ENCODE data around the gene RALGPS2.

RALGPS2 gene

DNA sequence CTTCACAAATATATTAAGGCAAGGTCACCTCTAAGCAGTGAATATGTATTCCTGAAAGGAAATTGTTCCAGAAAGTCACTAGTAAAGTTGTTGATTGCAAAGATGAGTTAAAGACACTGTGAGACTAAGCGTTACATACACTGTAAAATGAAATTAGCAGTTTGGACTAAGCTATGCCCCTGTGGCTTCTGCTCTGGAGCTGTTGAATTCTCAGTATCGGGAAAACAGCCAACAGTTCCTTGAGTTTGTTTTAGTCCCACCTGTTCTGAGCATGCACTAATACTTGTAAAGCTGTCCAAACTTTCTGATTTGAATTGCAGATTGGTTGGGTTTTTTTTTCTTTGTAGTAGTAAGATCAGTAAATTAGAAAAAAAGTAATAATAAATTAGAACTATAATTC, 124.9 kb downstream of the RALGPS2 start:
- no peak for DNase-seq (ENCODE audit: low read depth)
- TF ChIP-seq, protein P1, sequence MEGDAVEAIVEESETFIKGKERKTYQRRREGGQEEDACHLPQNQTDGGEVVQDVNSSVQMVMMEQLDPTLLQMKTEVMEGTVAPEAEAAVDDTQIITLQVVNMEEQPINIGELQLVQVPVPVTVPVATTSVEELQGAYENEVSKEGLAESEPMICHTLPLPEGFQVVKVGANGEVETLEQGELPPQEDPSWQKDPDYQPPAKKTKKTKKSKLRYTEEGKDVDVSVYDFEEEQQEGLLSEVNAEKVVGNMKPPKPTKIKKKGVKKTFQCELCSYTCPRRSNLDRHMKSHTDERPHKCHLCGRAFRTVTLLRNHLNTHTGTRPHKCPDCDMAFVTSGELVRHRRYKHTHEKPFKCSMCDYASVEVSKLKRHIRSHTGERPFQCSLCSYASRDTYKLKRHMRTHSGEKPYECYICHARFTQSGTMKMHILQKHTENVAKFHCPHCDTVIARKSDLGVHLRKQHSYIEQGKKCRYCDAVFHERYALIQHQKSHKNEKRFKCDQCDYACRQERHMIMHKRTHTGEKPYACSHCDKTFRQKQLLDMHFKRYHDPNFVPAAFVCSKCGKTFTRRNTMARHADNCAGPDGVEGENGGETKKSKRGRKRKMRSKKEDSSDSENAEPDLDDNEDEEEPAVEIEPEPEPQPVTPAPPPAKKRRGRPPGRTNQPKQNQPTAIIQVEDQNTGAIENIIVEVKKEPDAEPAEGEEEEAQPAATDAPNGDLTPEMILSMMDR (IDR thresholded peaks at IDR 0.05; ENCODE audit: insufficient read depth, low read depth, low read length, missing control alignments): no peak
- H3K4me3 ChIP-seq (ENCODE audit: low read depth, low read length): no peak overlapping the region

DNA sequence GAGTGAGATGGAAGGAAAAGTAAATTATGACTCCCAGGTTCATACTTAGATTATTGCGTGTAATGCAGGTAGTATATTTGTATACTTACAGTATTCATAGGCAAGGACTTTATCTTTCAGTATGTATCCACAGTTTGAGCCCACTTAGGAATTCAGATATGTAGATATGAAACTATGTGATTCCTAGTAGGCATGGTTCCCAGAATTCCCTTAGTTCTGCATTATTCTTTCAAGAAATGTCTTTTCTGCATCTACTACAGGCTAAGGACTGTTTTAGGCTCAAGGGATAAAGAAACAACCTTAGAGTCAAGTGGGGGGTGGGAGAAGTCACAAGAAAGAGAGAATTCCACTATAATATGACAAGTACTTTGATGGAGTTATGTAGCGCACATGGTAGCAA, 132.1 kb downstream of the RALGPS2 start:
- DNase-seq (ENCODE audit: low read depth): no peak
- TF ChIP-seq, protein P1 (IDR thresholded peaks at IDR 0.05; ENCODE audit: insufficient read depth, low read depth, low read length, missing control alignments): no peak
- no peak overlapping the region for H3K4me3 ChIP-seq (ENCODE audit: low read depth, low read length)

DNA sequence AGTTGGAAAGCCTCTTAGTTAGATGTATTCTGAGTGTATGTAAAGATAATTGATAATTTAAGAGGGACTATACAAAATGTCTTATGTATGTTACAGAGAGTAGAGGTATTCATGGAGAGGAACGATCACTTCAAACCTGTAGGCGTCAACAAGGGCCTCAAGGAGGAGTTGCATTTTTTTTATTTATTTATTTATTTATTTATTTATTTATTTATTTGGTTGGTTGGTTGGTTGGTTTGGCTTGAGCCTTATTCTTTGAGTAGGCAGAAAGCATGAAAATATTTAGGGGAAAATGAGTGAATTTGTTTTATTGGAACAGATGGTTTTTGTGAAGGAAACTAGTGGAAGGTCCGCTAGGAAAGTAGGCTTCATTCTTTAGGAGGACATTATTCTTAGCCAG, 137.4 kb downstream of the RALGPS2 start:
- TF ChIP-seq, protein P1 (IDR thresholded peaks at IDR 0.05; ENCODE audit: insufficient read depth, low read depth, low read length, missing control alignments): no peak
- DNase-seq (ENCODE audit: low read depth): no peak

DNA sequence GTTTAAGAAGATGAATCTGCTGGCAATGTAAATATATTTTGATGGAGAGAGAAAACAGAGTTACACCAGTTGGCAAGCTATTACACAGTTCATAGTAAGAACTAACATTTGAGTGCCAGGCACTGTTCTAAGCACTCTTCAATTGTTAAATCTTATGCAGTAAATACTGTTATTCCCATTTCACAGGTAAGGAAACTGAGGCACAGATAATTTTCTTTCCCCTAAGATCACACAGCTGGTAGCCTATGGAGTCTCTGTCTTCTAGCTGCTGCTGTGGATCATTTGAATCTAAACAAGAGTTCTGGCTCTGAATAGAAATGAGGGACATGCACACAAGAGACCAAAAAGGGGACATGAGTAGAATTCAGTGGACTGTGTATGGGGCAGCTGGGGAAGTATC, 137.8 kb downstream of the RALGPS2 start:
- no peak for DNase-seq (ENCODE audit: low read depth)
- TF ChIP-seq, protein P1 (IDR thresholded peaks at IDR 0.05; ENCODE audit: insufficient read depth, low read depth, low read length, missing control alignments): no peak
- H3K4me3 ChIP-seq (ENCODE audit: low read depth, low read length): no peak overlapping the region

More for the DNA sequence above, 137.4 kb downstream of the RALGPS2 start:
- no peak overlapping the region for H3K4me3 ChIP-seq (ENCODE audit: low read depth, low read length)

DNA sequence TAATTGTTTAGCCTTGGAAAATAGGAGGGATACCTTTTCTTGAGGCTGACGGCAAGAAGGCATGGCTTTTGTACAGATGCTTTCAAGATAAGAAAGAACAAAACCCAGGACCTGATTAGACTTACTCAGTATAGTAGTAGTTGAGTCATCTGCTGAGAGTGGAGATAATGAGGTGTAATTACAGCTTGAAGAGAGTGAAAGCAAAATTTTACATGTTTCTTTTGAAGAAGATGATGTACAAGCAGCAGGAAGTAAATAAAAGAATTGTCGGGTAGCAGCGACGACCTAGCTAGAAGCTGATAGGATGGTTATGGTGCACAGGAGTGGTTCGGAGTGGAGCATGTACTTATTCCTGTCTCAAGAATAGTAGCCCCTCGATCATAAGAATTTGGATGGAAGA, 139.3 kb downstream of the RALGPS2 start:
- no peak overlapping the region for H3K4me3 ChIP-seq (ENCODE audit: low read depth, low read length)
- TF ChIP-seq, protein P1 (IDR thresholded peaks at IDR 0.05; ENCODE audit: insufficient read depth, low read depth, low read length, missing control alignments): no peak
- DNase-seq (ENCODE audit: low read depth): no peak

DNA sequence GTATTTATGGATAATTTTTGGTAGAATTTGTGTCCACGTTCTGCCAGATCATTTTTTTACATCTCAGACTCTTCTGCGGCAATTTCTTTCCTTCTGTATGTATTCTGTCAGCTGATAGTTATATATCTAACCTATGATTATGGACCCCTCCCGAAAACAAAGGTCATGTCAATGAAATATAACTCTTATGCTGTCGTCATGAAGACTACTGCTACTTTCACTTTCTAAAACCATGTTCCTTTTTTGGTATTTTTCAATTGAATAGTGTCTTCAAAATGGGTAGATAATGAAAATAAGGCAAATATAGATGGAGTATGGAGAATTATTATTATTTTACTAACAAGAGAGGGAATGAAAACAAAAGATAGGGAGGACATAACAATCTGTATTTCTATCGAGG, 142.6 kb downstream of the RALGPS2 start:
- TF ChIP-seq, protein P1 (IDR thresholded peaks at IDR 0.05; ENCODE audit: insufficient read depth, low read depth, low read length, missing control alignments): no peak
- no peak overlapping the region for H3K4me3 ChIP-seq (ENCODE audit: low read depth, low read length)
- DNase-seq (ENCODE audit: low read depth): no peak

DNA sequence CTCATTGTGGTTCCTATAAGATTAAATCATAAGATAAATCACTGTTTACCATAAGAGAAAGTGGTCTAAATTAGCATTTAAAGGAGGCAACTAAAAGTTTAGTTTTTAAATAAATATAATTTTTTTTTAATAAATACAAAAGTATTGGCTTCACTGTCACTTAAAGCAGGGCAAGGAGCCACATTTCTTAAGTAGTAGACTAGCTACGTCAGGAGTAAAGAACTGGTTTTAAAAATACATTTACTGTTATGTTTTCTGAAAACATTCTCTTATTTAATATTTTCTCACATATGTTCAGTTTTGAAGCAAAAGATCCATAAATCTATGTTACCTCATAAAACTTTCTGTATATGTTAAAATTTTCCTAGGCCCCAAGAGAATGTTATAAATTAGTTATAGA, 143.7 kb downstream of the RALGPS2 start:
- DNase-seq (ENCODE audit: low read depth): no peak
- TF ChIP-seq, protein P1 (IDR thresholded peaks at IDR 0.05; ENCODE audit: insufficient read depth, low read depth, low read length, missing control alignments): no peak
- no peak overlapping the region for H3K4me3 ChIP-seq (ENCODE audit: low read depth, low read length)
